Measurements from ENCODE around the gene SLC6A5.

SLC6A5 gene

DNA sequence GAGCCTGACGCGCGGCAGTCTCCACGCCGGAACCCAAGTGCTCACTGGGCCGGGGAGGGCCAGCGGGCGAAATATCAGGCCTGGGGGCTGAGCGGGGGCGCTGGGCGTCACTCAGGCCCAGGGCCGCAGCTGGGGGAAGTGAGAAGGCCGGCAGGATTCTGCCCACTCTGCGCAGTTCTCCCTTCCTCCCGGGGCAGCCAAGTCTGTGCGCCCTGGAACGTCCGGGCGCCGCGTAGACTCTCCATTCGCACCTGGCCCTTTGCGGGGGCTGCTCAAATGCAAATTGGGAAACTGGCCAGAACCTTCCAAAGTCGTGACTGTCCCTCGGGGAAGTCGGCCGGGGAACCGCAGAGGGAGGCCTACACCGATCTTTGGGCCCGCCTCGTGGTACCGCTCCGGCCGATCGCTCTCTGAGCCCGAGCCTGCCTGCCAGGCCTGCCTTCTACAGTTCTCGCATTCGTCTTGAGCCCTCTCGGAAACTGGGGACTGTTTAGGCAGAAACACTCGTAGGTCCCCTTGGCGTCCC is 2.2 kb upstream of the SLC6A5 start:
- DNase-seq = no peak

DNA sequence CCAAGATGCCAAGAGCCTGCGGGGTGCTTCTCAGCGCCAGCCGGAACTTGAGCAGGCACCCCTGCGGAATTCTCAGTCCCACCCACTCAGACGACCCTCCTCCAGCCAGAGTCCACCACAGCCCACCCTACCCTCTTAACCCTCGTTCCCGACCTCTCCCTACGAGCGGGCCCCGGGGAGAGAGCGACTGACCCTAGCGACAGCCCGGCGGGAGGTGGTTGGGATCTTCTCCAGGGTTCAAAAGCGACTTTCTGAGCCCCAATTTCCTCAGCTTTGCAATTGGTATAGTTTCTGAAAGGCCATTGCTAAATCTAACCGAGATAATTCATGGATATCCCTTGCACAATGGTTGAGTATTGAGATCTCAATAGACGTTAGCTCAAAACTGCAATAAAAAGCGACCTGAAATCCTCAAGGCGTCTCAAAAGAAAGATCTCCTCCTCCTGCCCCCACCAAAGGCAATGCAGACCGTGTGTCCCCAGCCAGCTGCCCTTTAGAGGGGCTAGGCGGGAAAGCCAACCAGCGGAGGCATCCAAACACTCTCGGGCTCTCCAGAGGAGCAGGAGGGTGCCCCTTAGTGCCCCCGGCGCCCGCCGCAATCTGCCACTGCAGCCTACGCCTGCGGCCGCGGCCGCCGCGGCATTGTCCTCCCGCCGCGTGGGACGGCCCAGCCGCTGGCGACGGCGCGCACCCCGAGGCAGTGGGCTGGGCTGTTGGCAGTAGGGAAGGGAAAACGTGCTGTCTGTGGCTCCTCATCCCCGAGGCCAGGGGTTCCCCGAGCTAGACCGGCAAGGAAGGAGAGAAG is 1.5 kb upstream of the SLC6A5 start:
- DNase-seq = no peak

DNA sequence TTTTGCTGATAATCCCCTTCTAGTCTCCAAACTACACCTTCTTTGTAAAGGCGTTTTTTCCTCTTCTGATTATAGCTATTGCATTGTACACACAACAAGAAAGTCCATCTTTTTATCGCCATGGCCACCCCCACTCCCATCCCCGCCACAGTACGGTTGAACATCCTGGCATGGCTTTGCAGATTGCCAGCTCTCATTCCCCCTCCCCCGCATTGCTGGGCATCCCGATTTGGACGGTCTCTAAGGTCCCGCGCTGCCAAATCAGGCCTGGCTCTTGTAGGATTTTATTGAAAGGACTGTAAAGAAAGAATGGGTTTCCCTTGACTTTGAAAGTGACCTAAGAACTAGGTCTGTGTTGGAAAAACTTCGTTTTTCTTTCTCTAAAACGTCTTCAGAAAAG is 916 bp upstream of the SLC6A5 start:
- DNase-seq = no peak

DNA sequence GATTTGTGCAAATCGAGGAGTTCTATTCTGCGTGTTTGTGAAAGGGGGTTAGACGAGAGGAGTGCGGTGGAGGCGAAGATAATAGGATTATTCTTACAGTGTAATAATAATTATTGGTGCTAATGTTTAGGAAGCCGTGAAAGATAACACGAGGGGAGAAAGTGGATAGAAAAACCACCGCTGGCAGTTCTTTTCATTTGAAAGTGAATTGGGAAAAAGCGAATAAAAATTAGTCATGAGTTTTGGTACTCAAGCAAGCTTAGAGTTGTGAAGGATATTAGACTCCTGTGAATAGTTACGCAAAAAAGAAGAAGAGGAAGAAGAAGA is 575 bp downstream of the SLC6A5 start:
- no peak for DNase-seq

DNA sequence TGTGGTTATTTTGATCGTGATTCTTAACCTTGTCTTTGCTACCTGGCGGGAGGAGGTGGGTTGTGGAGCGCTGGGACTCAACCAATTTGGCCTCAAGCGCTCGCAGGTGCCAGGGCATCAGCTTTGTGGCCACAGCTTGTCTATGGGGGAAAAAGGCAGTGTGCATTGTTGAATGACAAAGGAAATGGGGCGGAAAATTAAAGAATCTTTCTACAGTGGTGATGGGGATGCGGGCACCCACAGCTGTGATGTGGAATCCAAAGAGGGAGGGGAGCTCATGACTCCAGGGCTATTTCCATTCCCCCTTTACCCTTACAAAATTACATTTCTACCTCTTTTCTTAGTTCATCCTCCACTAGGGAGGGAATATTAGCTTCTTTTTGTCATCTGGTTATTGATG is 1.1 kb downstream of the SLC6A5 start:
- DNase-seq = no peak

DNA sequence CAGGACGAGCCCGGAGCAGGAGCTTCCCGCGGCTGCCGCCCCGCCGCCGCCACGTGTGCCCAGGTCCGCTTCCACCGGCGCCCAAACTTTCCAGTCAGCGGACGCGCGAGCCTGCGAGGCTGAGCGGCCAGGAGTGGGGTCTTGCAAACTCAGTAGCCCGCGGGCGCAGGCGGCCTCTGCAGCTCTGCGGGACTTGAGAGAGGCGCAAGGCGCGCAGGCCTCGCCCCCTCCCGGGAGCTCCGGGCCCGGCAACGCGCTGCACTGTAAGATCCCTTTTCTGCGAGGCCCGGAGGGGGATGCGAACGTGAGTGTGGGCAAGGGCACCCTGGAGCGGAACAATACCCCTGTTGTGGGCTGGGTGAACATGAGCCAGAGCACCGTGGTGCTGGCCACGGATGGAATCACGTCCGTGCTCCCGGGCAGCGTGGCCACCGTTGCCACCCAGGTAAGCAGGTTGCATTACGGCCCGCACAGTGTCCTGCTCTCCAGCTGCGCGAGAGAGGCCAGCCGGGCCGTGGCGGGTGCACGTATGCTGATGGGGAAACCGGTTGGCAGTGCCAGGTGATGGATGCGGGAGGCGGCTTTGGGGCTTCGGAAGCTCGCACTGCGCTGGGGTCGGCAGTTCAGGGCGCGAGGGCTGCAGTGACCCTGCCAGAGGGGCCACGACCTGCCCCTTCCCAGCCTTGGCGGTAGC is 2.0 kb downstream of the SLC6A5 start:
- DNase-seq = no peak

DNA sequence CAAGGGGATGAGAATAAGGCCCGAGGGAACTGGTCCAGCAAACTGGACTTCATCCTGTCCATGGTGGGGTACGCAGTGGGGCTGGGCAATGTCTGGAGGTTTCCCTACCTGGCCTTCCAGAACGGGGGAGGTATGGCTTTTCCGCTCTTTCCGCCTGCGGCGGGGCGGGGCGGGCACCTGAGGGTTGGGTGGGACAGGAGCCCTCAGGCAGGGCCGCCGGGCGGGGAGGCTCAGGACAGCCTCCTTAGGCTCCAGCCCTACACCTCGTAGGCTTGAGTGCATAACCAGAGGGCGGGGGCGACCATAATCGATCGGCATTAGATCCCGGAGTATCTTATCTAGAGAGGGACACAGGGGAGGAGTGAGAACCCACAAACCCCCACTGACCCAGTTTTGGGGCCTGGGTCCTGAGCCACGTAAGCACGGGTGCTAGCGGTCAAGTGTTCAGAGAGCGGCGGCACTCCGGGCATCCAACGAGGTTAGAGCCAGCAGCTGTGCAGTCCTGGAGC is 4.9 kb downstream of the SLC6A5 start:
- no peak for DNase-seq

DNA sequence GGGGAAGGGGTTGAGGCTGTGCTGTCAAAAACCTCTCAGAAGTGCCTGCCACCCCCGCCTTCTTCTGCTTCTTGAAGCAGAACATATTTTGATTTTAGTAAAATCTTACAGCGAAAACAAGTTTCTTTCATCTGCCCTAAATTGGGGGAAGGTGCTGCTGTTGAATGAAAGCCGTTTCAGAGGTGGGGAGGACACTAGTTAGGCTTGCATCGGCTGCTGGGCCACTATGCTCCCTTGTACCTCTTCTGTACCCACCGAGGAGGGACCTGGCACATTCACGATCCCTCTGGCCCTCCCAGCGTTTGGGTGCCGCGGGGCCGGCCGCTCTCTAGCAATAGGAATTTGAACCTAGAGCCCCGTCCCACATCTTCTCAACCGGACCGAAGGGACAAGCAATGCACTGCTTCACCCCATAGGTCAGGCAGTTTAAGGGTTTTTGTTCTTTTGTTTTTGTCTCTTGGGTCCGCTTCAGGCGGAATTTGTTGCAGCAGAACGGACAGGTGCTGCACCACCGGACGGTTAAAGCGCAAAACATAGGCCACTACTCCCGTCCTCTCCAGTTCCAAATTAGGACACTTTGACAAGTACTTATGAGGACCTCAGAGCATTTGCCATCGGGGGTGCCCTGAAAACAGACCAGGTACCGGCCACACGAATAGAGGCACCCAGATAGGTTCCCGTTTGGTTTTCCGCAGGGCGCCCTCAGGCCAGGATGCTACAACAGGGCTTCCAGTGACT is 5.6 kb downstream of the SLC6A5 start:
- DNase-seq = no peak

DNA sequence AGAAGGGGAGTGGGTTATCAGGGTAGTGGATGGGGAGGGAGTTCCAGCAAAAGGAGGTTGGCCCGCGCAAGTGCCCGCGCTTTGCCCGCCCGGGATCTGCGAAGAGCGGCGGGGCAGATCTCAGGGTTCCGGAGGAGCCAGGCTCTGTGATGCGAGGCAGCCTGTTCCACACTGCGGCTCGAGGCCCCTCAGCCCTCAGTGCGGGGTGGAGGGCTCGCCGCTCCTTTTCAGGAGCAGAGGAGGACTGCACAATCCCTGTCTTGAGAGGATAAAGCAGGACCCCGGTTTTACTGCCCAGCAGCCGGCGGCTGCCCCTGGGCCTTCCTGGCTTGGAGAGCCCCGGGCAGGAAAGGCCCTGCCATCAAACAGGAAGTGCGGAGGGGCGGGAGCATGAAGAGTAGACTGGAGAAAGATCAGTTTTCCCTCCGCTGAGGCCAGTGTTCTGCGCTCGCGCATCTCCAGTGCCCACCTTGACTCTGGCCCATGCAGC is 6.2 kb downstream of the SLC6A5 start:
- DNase-seq = no peak

DNA sequence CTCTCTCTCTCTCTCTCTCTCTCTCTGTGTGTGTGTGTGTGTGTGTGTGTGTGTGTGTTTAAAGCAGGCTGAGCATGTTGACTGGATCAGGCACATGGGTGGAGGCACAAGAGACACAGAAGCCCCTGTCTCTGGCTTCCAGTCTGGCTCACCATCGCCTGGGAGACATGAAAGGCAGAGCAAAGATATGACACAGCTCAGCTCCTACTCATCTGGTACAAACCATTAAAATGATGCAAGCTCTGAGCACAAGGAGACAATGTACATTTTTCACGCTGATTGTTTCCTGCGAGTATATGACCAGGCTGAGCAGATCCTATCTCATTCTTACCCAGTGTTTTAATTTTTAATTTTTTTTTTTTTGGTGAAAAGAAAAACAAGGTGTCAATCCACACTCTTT is 9.5 kb downstream of the SLC6A5 start:
- DNase-seq = no peak

DNA sequence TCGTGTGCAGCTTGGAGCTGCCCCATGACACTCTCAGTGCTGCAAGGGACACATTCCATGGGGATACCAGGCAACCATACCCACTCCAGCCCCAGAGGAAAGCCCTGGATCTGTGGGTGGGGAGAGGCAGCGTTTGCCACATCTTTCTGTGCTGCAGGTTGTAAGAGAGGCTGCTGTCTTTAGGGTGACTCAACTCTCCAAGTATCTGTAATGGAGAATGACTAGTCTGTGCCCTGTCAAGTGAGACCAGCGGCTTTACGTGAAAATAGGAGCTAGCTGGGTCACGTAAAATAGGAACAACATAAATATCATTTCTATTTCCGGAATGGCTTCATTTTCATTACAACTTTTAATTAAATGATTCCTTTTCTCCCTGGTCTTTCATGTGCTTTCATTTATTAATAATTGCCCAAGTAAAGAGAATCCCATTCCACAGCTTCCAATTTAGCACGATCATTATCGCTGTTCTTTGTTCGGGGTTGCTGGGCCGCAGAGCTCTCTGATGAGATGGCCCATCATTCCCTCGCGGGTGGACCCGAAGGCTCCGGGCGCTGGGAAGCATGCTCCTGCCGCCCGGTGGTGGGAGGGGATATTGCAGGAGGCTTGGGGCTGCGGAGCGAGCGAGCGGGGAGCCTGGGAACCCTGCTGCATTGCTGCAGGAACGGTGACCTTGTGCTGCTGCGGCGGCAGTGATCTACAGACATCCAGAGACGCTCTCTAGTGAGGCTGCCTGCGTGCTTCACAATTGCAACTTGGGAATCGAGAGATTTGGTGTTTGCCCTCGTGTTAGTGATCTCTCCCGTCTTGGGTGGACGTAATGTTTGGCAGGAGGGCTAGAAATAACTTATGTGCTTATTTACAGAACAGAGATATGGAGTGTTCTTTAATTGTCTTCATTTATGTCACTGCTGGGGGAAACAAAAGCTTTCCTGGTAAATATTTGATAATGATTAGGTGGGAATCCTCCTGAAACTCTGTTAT is 10.6 kb downstream of the SLC6A5 start:
- peak; percentile 73 for DNase-seq

DNA sequence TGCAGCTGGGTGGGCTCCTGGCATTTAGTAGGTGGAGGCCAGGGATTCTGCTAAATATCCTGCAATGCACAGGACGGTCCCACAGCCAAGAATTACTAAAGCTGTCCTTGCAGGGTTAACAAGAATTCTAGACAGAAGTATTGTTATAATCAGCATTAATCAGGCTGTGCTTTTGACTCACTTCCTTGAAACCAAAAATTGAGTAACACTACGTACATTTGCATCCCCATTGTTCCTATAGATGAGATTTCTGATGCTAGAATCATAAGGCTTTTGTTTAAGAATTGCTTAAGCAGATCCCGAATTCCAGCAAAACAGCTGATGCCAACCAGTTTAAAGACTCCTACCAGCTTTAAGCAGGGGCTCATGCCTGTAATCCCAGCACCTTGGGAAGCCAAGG is 11.4 kb downstream of the SLC6A5 start:
- no peak for DNase-seq

DNA sequence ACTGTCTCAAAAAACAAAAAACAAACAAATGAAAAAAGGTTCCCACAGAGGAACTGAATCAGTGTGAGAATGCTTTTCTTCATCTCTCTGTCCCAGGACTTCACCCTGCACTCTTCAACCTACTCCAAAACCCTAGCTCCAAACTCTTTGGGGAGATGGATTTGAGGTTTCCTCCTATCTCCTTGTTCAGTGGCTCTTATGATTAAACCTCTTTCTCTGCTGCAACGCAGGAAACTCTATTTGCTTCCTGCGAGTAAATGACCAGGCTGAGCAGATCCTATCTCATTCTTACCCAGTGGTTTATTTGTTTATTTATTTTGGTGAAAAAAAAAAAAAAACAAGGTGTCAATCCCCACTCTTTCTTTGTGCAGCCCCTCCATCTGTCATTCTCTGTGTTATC is 12.0 kb downstream of the SLC6A5 start:
- no peak for DNase-seq

DNA sequence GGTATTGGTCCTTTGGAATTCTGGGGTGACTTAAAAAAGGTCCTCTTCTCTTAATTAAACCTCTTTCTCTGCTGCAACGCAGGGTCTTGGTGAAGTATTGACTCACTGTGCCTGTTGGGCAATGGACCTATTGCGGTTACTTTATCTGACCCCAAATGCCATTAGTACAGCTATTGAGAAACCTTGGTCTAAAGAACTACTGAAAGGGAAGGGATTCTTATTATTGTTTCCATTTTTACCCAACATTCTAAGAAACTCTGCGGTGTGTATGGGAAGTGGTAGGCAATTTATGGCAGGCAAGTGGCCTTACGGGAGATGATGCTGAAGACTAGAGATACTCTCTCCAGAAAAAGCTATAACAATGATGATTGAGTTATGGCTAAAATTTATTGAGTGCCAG is 12.5 kb downstream of the SLC6A5 start:
- DNase-seq = no peak

DNA sequence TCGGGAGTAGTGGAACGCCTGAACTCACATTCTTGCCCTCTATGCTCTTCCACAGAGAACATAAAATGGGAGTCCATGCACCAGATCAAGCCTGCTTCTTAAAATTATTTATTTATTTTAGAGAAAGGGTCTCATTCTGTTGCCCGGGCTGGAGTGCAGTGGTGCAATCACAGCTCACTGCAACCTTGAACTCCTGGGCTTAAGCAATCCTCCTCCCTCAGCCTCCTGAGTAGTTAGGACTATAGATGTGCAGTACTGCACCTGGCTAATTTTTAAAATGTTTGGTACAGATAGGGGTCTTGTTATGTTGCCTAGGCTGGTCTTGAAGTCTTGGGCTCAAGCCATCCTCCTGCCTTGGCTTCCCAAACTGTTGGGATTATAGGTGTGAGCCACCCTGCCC is 13.0 kb downstream of the SLC6A5 start:
- no peak for DNase-seq

DNA sequence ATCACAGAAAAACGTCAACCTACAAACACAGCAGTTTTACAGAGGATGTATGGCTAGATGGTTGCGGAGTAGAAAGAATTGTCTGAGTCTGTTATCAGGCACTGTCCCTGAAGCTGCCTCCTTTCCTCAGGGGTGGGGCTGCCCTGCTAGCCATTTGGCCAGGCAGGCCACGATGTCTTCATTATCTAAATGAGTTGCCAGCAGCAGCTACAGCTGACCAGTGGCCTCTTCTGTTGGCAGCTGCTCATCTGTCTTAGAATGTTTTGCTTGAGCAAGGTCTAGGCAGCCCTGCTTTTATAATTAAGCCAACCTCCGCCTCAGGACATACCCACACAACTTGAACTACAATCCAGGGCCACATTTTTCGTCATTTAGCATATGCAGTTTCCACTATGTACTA is 17.5 kb downstream of the SLC6A5 start:
- no peak for DNase-seq

DNA sequence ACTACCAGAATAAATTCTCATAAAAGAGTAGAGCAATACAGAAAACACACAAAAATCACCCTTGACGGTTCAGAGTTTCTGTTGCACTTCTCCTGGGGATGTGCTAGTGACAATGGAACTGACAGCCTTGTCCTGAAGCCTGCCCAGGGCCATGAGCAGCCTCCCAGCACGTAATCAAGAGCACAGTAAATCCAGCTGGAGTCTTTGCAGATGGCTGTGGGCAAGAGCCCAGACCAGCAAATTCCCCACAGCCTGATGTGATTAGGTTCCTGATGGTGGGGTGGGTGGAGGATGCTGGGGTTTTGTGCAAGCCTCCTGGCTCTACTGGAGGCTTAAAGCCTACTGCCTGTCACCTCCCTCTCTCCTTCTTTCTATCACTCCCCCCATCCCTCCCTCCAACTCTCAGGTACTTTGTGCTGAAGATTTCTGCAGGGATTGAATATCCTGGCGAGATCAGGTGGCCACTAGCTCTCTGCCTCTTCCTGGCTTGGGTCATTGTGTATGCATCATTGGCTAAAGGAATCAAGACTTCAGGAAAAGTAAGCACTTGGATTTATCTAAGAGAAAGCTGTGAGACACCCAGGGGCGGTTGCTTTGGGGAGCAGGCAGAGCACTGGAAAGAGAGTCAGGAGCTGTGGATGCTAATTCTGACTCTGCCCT is 18.1 kb downstream of the SLC6A5 start:
- DNase-seq = no peak

DNA sequence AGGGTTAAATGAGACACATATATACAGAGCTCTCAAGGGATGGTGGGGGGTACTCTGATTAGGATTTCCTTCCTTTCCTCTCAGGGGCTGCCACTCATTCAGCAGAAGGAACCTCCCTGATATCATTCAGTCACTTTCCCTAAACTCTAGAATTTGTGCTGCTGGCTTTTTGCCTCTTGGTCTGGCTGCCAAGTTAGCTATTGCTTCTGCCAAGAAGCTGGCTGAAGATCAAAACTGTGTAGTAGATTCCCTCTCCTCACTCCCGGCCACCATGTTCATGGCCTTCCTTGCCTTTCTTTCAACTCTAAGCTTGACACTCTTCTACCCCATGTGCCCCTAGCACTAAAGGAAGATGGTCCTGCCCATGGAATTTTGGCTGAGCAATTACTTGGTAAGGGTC is 18.7 kb downstream of the SLC6A5 start:
- DNase-seq = no peak

DNA sequence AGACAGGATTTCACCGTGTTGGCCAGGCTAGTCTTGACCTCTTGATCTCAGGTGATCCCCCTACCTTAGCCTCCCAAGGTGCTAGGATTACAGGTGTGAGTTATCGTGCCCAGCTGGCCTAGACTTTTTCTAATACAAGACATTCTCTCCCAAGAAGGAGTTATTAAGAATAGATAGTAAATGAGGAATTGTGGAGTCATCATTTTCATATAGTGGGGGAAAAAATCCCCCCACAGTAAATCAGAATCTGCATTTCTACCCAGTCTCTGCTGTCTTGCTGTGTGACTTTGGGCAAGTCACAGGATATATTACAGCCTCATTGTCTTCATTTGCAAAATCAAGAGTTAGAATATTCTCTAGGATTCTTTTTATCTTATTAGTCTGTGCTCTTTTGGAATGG is 21.6 kb downstream of the SLC6A5 start:
- DNase-seq = no peak

DNA sequence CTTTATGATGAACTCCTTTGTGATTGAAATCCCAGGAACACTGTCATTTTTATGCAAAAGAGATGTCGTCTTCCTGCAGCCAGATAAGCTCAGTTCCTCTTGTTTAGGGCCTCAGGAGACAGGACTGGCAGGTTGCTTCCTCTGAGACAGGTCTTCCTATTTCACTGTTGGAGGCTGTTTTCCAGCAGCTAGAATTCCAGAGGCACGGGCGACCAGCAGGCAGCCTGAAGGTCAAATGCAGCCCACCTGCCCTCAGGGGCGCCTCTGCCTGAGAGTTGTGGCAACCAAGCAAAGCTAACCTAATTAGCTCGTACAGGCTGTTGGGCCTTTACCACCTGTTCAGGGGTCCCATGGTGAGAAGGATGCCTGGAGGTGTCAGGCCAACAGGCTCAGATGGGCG is 22.3 kb downstream of the SLC6A5 start:
- DNase-seq = no peak

DNA sequence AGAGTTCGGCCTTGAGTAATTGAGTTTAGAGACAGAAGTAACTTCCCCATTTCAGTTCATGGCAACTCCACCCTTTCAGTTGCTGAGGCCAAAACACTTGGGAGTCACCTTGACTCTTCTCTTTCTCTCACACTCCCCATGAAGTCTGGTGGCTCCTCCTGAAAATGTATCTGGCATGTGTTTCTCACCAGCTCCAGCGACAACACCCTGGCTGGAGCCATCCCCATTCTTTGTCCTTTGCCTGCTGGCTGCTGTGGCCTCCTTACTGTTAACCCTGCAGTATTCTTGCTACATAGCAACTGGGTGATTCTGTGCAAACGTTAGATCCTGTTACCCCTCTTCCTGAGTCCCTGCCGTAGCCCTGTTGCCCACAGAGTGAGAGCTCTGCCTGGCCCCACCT is 23.8 kb downstream of the SLC6A5 start:
- no peak for DNase-seq

DNA sequence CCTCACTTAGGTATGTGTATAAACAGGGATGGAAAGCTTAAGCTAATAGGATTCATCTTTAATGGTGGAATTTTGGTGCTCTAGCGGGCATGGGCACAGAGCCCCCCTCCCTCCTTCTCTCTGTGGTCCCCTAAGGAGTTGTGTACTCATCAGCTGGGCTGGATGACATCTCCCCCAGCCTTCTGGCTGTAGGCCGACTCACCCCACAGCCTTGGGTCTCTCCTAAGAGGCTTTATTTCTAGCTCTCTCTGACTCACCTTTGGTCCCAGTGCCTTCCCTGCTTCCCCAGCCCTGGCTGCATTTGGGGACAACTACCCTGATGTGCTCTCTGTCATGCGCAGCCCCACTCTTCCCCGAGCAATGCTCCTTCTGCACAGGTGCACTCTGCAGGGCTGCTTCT is 26.9 kb downstream of the SLC6A5 start:
- DNase-seq = no peak
